Measurements from ENCODE around the gene GPR42. TPM values are rescaled to one million over a fixed set of nuclear protein-coding genes. Genes with fewer than 3 reads are reported as not detected.
"Not testable (repeated sequence)": the region's sequence is repeated elsewhere in the genome, so short reads cannot be mapped to it uniquely, and the experiment has no call there.

GPR42 gene
- total RNA-seq, 2 donors from 2014 or later, result not detected

GRCh38 chr19:35355791-35356460 is 14.9 kb upstream of the GPR42 start:
- no peak overlapping the region for H3K4me3 ChIP-seq
- TF ChIP-seq CTCF (IDR thresholded peaks at IDR 0.05), result no peak
- no peaks in the 10 kb centered on the region for H3K36me3 ChIP-seq
- no peaks in the 10 kb centered on the region for H3K9me3 ChIP-seq
- ATAC-seq (ENCODE audit: insufficient number of reproducible peaks, low FRiP score, low read depth), result no peak
- H3K4me1 ChIP-seq (ENCODE audit: control insufficient read depth in 1 of 2, low read depth in 2 of 2), result no peaks in the 10 kb centered on the region
- DNase-seq (ENCODE audit: low spot score), result no peak
- no peaks in the 10 kb centered on the region for H3K27me3 ChIP-seq (replicated peaks; ENCODE audit: insufficient read depth)
- H3K27ac ChIP-seq, result no peak overlapping the region

- no peak within 1 kb of the TSS for H3K27ac ChIP-seq
- DNase-seq (ENCODE audit: low spot score) (no peak), ATAC-seq (ENCODE audit: insufficient number of reproducible peaks, low FRiP score, low read depth) (no peak)
- no peak for TF ChIP-seq CTCF (IDR thresholded peaks at IDR 0.05)
- no peaks in the 10 kb centered on the region for H3K27me3 ChIP-seq (replicated peaks; ENCODE audit: insufficient read depth)
- H3K4me3 ChIP-seq, result no peak within 1 kb of the TSS
- H3K9me3 ChIP-seq, result no peaks in the 10 kb centered on the region
- no peaks in the 10 kb centered on the region for H3K4me1 ChIP-seq (ENCODE audit: control insufficient read depth in 1 of 2, low read depth in 2 of 2)
- H3K36me3 ChIP-seq, result no peaks in the 10 kb centered on the region
Measured at GRCh38 chr19:35357867-35358573, 12.8 kb upstream of the GPR42 start, which contains the start of gene FFAR3. Gene FFAR3, plus strand, starts transcription at chr19:35358460. Its CDS starts 431 bp downstream, at chr19:35358891.

GRCh38 chr19:35358834-35359233 is 12.0 kb upstream of the GPR42 start:
- H3K4me3 ChIP-seq; H3K27ac ChIP-seq; H3K27me3 ChIP-seq (replicated peaks; ENCODE audit: insufficient read depth); ATAC-seq (ENCODE audit: insufficient number of reproducible peaks, low FRiP score, low read depth); H3K36me3 ChIP-seq; DNase-seq (ENCODE audit: low spot score); H3K9me3 ChIP-seq; H3K4me1 ChIP-seq (ENCODE audit: control insufficient read depth in 1 of 2, low read depth in 2 of 2): not testable (repeated sequence)

- not testable (repeated sequence) for ATAC-seq (ENCODE audit: insufficient number of reproducible peaks, low FRiP score, low read depth); H3K27me3 ChIP-seq (replicated peaks; ENCODE audit: insufficient read depth); H3K9me3 ChIP-seq; H3K4me3 ChIP-seq; DNase-seq (ENCODE audit: low spot score); H3K36me3 ChIP-seq; H3K27ac ChIP-seq; H3K4me1 ChIP-seq (ENCODE audit: control insufficient read depth in 1 of 2, low read depth in 2 of 2)
Measured at GRCh38 chr19:35359395-35359794, 11.5 kb upstream of the GPR42 start.

- not testable (repeated sequence) for H3K4me1 ChIP-seq (ENCODE audit: control insufficient read depth in 1 of 2, low read depth in 2 of 2); H3K27me3 ChIP-seq (replicated peaks; ENCODE audit: insufficient read depth); DNase-seq (ENCODE audit: low spot score); H3K36me3 ChIP-seq; H3K4me3 ChIP-seq; H3K27ac ChIP-seq; ATAC-seq (ENCODE audit: insufficient number of reproducible peaks, low FRiP score, low read depth); H3K9me3 ChIP-seq
Measured at GRCh38 chr19:35360081-35360480, 10.8 kb upstream of the GPR42 start.

- Histone ChIP-seq H3K27ac (no peak overlapping the region), H3K36me3 (no peaks in the 10 kb centered on the region), H3K4me3 (no peak overlapping the region), H3K4me1 (ENCODE audit: control insufficient read depth in 1 of 2, low read depth in 2 of 2) (no peaks in the 10 kb centered on the region), H3K9me3 (no peaks in the 10 kb centered on the region), H3K27me3 (replicated peaks; ENCODE audit: insufficient read depth) (no peaks in the 10 kb centered on the region)
- ATAC-seq (ENCODE audit: insufficient number of reproducible peaks, low FRiP score, low read depth) (no peak), DNase-seq (ENCODE audit: low spot score) (no peak)
- no peak for TF ChIP-seq CTCF (IDR thresholded peaks at IDR 0.05)
Measured at GRCh38 chr19:35360880-35361420, 9.9 kb upstream of the GPR42 start.

Measured in thoracic aorta (tissue), 2 donors.